Pancreas (tissue), 10 donors: ENCODE results near the gene PHLDB3. TPM values are rescaled to one million over a fixed set of nuclear protein-coding genes. Genes with fewer than 3 reads are reported as not detected.
"Not testable (repeated sequence)": the region's sequence is repeated elsewhere in the genome, so short reads cannot be mapped to it uniquely, and the experiment has no call there.

Experiments
- ATAC-seq, 4 donors: fragments of 200-7000 bp; cut with Tn5 transposase; one replicate each; pipeline versions ENCODE4 v1.8.0 to v1.9.1; 2020; ENCODE audit warnings: mild to moderate bottlenecking in 4 of 4, moderate library complexity in 4 of 4
- DNase-seq, 6 donors: peaks; one replicate each; pipeline ENCODE4 v3.0.0-alpha.2; 2020
- FAIRE-seq: peaks from 2 replicates; lab custom pipeline; 2012; peaks lifted over from hg19 to GRCh38; lab: Jason Lieb, UNC
- H3K27ac ChIP-seq, 4 donors: fragments of 200-600 bp; sonication (generic); 1 replicate in 3 of 4; 2 replicates in 1 of 4; pipeline versions ENCODE4 v1.5.0 to v1.8.0; 2020
- H3K27me3 ChIP-seq, 4 donors: fragments of 200-600 bp; one replicate each; pipeline ENCODE4 v1.8.0; 2021
- H3K36me3 ChIP-seq, 3 donors: fragments of 200-600 bp; sonication (generic) in 1 of 3; one replicate each; pipeline versions ENCODE4 v1.5.0 to v1.8.0; 2020 to 2021
- H3K4me1 ChIP-seq, 3 donors: fragments of 200-600 bp; one replicate each; pipeline ENCODE4 v1.8.0; 2021
- H3K4me3 ChIP-seq, 4 donors: fragments of 200-600 bp; sonication (generic) in 2 of 4; one replicate each; pipeline versions ENCODE4 v1.5.0 to v1.8.0; 2020 to 2021
- H3K9me3 ChIP-seq, 4 donors: fragments of 200-600 bp; one replicate each; pipeline ENCODE4 v1.8.0; 2021
- CTCF ChIP-seq, 4 donors: fragments of 200-600 bp; sonication (generic) in 3 of 4; IDR thresholded peaks; one replicate each; pipeline versions ENCODE4 v1.5.0 to v1.8.0; 2021; ENCODE audit warnings: antibody characterized with exemption in 4 of 4
- WGBS, 2 donors: extraction: QIAGEN DNeasy Blood & Tissue Kit; methylation state at CpG; one replicate each; pipeline ENCODE4 v1.1.7; 2013; 5-methylcytosine and 5-hydroxymethylcytosine counted together
- intact Hi-C, 3 donors: fragments of 100-400 bp; cut with DNase I; formaldehyde crosslinking; loops; one replicate each; pipeline versions ENCODE4 v1.11.1 to v1.14.2; 2022
- polyA plus RNA-seq, 2 donors: library from polyadenylated mRNA; stranded (reverse); fragments of 200-250 nt; gene quantifications; one replicate each; pipeline ENCODE4 v1.2.3, GENCODE V29; 2013
- total RNA-seq, 6 donors: library from RNA; stranded (reverse); fragmentation: NEBNext Ultra II Directional in 4 of 6; extraction: Animal tissue kit (Norgen Biotek cat#: 25700) in 4 of 6; gene quantifications; one replicate each; pipeline versions ENCODE4 v1.2.1 to v1.2.4, GENCODE V29; 2021 to 2023
- donor health status: healthy with polysubstance abuse.
- donor health status: DM: no; HTN: no; CAD: no; lungs with moderate emphysema.
- donor health status: DM: no; HTN: no; CAD: no.
- donor health status: control.
- donor health status: control.
- donor health status: Bipolar disorder and iron deficiency.
- donor health status: DM: yes; HTN: yes; CAD: no.
- donor health status: DM: no; HTN: no; CAD: no.
- donor health status: DM: no; HTN: no; CAD: no.
- donor health status: DM: yes; HTN: yes; CAD: no.

The PHLDB3 gene
- total and polyA plus RNA-seq, 8 donors: 7.2 to 33.7 (median 10.7) TPM

- peak overlapping the region in 3 of 4 donors; percentile 33 to 77 (median 73) for H3K27ac ChIP-seq
- no peaks in the 10 kb centered on the region for H3K36me3 ChIP-seq
- H3K4me3 ChIP-seq: peak overlapping the region in 3 of 4 donors; percentile 51 to 73 (median 53)
- 18 to 31% methylated on average over 12 of the region's 12 CpGs for WGBS, 2 donors
- DNase-seq (peak in 4 of 6 donors; percentile 48 to 69 (median 60)), ATAC-seq (peak; percentile 15 to 61 (median 54)), FAIRE-seq (no peak)
- TF ChIP-seq CTCF (IDR thresholded peaks at IDR 0.05): no peak
- peaks cover 0 to 20% (median 13%) of the 10 kb centered on the region in 3 donors for H3K4me1 ChIP-seq
- H3K27me3 ChIP-seq: no peaks in the 10 kb centered on the region
- H3K9me3 ChIP-seq: no peaks in the 10 kb centered on the region
- intact Hi-C loops: loop anchor here in 2 of 3 donors (5.0 kb wide), 1 partner anchor 78 kb away; no protein-coding TSS in a partner anchor
Observed at GRCh38 chr19:43524922-43525835, 20.6 kb upstream of the PHLDB3 start.

GRCh38 chr19:43523696-43524095 is 19.1 kb upstream of the PHLDB3 start:
- H3K27ac ChIP-seq, H3K4me3 ChIP-seq, ATAC-seq, DNase-seq, H3K36me3 ChIP-seq, H3K9me3 ChIP-seq, FAIRE-seq, H3K27me3 ChIP-seq: not testable (repeated sequence)
- WGBS, 2 donors: 96 to 98% methylated on average over 8 of the region's 8 CpGs
- H3K4me1 ChIP-seq: peaks cover 0 to 20% (median 13%) of the 10 kb centered on the region in 3 donors
- intact Hi-C loops: loop anchor here in 2 of 3 donors (5.0 kb wide), 1 partner anchor 76 kb away; no protein-coding TSS in a partner anchor

GRCh38 chr19:43522929-43523328 is 18.4 kb upstream of the PHLDB3 start:
- H3K4me3 ChIP-seq: no peak overlapping the region
- no peak for FAIRE-seq
- no peak for DNase-seq
- H3K27ac ChIP-seq: no peak overlapping the region
- ATAC-seq: no peak
- H3K36me3 ChIP-seq: no peaks in the 10 kb centered on the region
- intact Hi-C loops: loop anchor here in 2 of 3 donors (5.0 kb wide), 1 partner anchor 76 kb away; no protein-coding TSS in a partner anchor
- no peak for TF ChIP-seq CTCF (IDR thresholded peaks at IDR 0.05)
- peaks cover 0 to 20% (median 13%) of the 10 kb centered on the region in 3 donors for H3K4me1 ChIP-seq
- no peaks in the 10 kb centered on the region for H3K9me3 ChIP-seq
- 77 to 79% methylated on average over 5 of the region's 5 CpGs for WGBS, 2 donors
- no peaks in the 10 kb centered on the region for H3K27me3 ChIP-seq

GRCh38 chr19:43519436-43520088 is 15.0 kb upstream of the PHLDB3 start:
- WGBS, 2 donors: 36 to 42% methylated on average over 10 of the region's 10 CpGs

More at GRCh38 chr19:43519436-43520088, 15.0 kb upstream of the PHLDB3 start:
- Histone ChIP-seq H3K27ac (no peak overlapping the region), H3K27me3 (no peaks in the 10 kb centered on the region), H3K4me1 (peaks cover 0 to 2% (median under 1%) of the 10 kb centered on the region in 3 donors), H3K4me3 (no peak overlapping the region), H3K9me3 (no peaks in the 10 kb centered on the region), H3K36me3 (no peaks in the 10 kb centered on the region)
- peak; percentile 62 to 86 (median 82) for DNase-seq
- TF ChIP-seq CTCF (IDR thresholded peaks at IDR 0.05): peak; percentile 83 to 92 (median 86)
- ATAC-seq: peak; percentile 60 to 98 (median 92)
- intact Hi-C loops: loop anchor here (5.0 kb wide), 1 partner anchor 72 kb away; no protein-coding TSS in a partner anchor
- peak; percentile 64 for FAIRE-seq
